ENCODE measurements around the gene SORCS3.

SORCS3 gene

GRCh38 chr10:104777086-104777799 lies 136.2 kb downstream of the SORCS3 start:
- DNase-seq (ENCODE audit: low read depth), result no peak

DNA sequence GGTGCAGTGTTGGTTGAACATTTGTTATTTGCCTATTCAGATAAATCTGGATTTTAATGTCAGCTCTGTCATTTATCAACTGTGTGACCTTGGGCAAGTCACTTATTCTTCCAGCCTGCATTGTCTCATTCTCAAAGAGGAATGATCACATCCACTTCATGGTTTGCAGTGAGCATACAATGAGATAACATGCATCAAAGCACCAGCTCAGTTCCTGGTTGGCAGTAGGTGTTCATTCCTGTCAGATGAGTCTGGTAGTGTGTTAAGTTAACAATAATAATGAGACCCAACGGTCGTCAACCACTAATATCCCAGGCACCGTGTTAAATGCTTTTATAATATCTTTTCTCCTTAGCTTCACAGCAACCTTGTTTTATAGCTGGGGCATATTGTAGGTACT lies 137.3 kb downstream of the SORCS3 start:
- no peak for DNase-seq (ENCODE audit: low read depth)

DNA sequence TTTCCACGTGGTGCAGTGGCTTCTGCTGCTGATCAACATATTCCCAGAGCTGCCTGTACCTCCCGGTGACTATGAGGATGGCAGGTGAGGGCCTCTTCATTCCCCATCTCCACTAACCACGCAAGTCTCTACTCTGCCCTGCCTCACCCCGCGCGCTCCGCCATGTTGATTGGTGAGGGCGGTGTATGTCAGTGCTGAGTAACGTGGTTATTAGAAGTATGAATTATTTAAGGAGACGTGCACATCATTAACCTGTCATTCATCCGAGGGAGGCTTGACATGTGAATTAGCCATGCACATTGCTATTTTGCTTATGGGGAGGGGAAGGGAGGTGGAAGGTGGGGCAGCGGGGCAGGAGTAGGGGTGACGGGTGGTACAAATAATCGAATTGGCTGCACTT lies 138.6 kb downstream of the SORCS3 start:
- DNase-seq (ENCODE audit: low read depth), result no peak

GRCh38 chr10:104780165-104780564 lies 139.1 kb downstream of the SORCS3 start:
- no peak for DNase-seq (ENCODE audit: low read depth)

DNA sequence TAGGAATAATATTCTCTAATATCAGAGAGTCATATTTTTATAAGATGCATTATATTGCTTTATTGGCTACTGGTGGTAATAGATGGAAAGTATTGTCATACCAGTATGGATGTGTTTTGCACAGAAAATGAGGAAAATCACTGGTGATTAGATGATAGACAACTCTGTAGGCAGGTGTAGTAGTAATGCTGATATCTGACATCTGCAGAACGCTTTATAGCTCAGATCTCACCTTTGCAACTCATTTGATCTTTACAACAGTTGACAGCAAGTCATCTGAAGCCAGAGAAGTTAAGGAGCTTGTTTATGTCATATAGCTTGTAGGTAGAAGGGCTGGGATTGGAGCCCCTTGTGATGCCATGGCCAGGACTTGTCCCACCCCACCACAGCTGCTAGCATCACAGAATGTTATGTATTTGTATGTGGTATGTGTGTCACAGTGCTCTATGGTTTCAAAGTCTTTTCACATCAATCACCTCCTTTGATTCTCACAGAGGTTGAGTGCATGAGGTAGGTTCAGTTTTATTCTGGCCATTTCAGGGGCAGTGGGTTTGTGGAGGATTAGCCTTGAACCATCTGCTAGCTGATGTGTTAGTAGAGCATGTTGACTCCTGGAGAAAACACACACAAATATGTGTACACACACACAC lies 140.0 kb downstream of the SORCS3 start:
- no peak for DNase-seq (ENCODE audit: low read depth)

- no peak for DNase-seq (ENCODE audit: low read depth)
These were observed 143.4 kb downstream of the SORCS3 start for GRCh38 chr10:104784452-104784851.

- DNase-seq (ENCODE audit: low read depth), result no peak
These were observed 150.4 kb downstream of the SORCS3 start for GRCh38 chr10:104791471-104791870.

GRCh38 chr10:104795411-104795810 lies 154.3 kb downstream of the SORCS3 start:
- DNase-seq (ENCODE audit: low read depth), result no peak

DNA sequence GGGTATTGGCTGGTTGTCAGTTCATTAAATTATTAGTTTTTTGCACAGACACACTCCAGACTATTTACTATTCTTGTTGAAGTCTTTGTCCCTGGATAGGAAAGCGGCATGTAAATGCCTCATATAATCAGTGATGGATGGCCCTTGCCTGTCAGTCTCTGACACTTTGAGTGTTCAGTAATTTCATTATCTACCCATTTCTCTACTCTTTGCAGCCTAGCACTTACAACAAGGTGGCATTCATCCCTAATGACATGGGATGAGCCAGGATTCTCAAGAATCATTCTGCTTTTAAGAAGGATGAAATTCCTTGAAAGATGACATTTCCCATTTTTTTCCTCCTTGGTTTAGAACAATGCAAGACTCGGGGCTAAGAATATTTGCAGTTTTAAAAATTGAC lies 155.7 kb downstream of the SORCS3 start:
- no peak for DNase-seq (ENCODE audit: low read depth)

DNA sequence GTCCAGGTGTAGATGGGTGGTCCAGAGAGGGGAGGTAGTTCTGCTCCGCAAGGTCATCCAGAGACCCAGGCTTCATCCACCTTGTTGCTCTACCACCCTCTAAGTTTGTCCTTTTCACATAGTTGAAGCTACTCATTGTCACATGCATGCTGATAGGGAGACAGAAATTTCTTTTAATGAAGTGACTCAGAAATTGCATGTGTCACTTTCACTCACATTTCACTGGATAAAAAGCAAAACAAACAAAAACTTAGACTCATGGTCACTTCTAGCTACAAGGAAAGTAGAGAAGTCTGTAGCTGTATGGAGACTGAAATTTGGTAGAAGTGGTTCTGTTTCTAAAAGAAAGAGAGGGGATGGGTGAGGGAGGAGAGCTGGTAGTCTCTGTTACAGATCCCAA lies 161.9 kb downstream of the SORCS3 start:
- DNase-seq (ENCODE audit: low read depth), result no peak

- DNase-seq (ENCODE audit: low read depth), result no peak
These were observed 163.8 kb downstream of the SORCS3 start for GRCh38 chr10:104804880-104805279.

- DNase-seq (ENCODE audit: low read depth), result no peak
These were observed 165.7 kb downstream of the SORCS3 start for GRCh38 chr10:104806801-104807200.

GRCh38 chr10:104807581-104808310 lies 166.7 kb downstream of the SORCS3 start:
- no peak for DNase-seq (ENCODE audit: low read depth)

GRCh38 chr10:104809288-104810090 lies 168.4 kb downstream of the SORCS3 start:
- no peak for DNase-seq (ENCODE audit: low read depth)

- no peak for DNase-seq (ENCODE audit: low read depth)
These were observed 170.1 kb downstream of the SORCS3 start for GRCh38 chr10:104811166-104811565.

DNA sequence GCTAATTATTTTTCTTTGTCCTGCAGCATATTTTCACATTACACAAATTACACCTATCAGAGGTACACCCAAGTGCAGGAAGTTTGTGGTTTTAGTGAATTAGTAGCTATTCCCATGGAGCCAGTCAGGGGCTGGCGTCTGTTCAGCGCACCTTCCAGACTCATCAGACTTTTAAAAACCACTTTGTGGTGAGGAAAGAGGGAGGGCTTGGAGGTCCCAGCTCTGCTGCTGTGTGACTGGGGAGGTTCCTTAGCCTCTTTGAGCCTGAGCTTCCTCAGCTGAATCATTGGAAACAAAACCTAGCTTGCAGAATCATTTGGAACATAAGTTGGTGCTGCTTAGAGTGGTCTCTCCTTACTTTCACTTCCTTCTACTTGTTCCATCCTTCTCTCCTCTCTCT lies 175.4 kb downstream of the SORCS3 start:
- no peak for DNase-seq (ENCODE audit: low read depth)

GRCh38 chr10:104819731-104820130 lies 178.6 kb downstream of the SORCS3 start:
- no peak for DNase-seq (ENCODE audit: low read depth)

- DNase-seq (ENCODE audit: low read depth), result no peak
These were observed 181.0 kb downstream of the SORCS3 start for GRCh38 chr10:104822088-104822487.

- no peak for DNase-seq (ENCODE audit: low read depth)
These were observed 183.4 kb downstream of the SORCS3 start for GRCh38 chr10:104824380-104825006.

- DNase-seq (ENCODE audit: low read depth), result no peak
These were observed 190.2 kb downstream of the SORCS3 start for GRCh38 chr10:104831272-104831671.

DNA sequence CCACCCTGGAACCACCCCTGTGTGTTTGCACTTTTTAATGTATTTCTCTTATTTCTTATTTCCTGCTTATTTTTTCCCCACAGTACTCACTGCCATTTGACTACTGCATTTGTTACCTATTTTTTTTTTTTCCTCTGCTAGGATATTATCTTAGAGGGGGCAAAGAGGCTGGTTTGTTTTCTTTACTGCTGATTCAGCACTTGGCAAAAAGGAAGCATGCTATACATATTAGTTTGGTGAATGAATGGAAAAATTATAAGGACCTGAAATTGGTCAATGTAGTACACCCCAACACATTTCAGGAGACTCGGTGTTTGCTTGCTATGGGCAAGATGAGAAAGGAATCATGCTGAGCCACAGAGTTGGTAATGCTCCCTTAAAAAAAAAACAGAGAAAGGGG lies 193.5 kb downstream of the SORCS3 start:
- DNase-seq (ENCODE audit: low read depth), result no peak

GRCh38 chr10:104835422-104835821 lies 194.3 kb downstream of the SORCS3 start:
- no peak for DNase-seq (ENCODE audit: low read depth)

All from CMK (cell line).